H1 (cell line): Measurements from ENCODE around the gene DBNDD1. TPM values are rescaled to one million over a fixed set of nuclear protein-coding genes. Genes with fewer than 3 reads are reported as not detected.

Experiments used
- CTCF ChIA-PET: fragments of 300-600 bp; sonication (Branson Sonifier 250); formaldehyde crosslinking; loops from one replicate; lab custom pipeline; 2021; ENCODE audit not compliant: partially characterized antibody; lab: Charles Lee
- POLR2A ChIA-PET: fragments of 300-600 bp; sonication (Branson Sonifier 250); formaldehyde crosslinking; loops from one replicate; lab custom pipeline; 2021; ENCODE audit warnings: inconsistent platforms; ENCODE audit not compliant: partially characterized antibody; lab: Charles Lee
- DNase-seq, 2 experiments: peaks; one replicate each; pipeline versions ENCODE4 v3.0.0 to v3.0.0-alpha.2; 2010 to 2022; ENCODE audit warnings: low spot score in 2 of 2, low read depth in 1 of 2, mixed read lengths in 1 of 2
- FAIRE-seq: peaks from 2 replicates; lab custom pipeline; 2011; peaks lifted over from hg19 to GRCh38; lab: Jason Lieb, UNC
- H2AFZ ChIP-seq: 2 replicates; pipeline ENCODE4 v1.8.1; 2012; ENCODE audit warnings: low read length, inconsistent platforms
- H2AK5ac ChIP-seq: 2 replicates; pipeline ENCODE4 v1.6.1; 2013; ENCODE audit warnings: low read depth, low read length
- H2BK120ac ChIP-seq: replicated peaks from 2 replicates; pipeline ENCODE3; 2013; ENCODE audit warnings: low read depth, low read length, inconsistent platforms
- H2BK12ac ChIP-seq: 2 replicates; pipeline ENCODE4 v1.6.1; 2013; ENCODE audit warnings: low read depth, low read length
- H2BK15ac ChIP-seq: 2 replicates; pipeline ENCODE4 v1.6.1; 2013; ENCODE audit warnings: low read length
- H2BK20ac ChIP-seq: 2 replicates; pipeline ENCODE4 v1.6.1; 2013; ENCODE audit warnings: low read length
- H2BK5ac ChIP-seq: 2 replicates; pipeline ENCODE4 v1.6.1; 2013; ENCODE audit warnings: low read depth, low read length
- H3K14ac ChIP-seq: 2 replicates; pipeline ENCODE4 v1.6.1; 2013; ENCODE audit warnings: inconsistent platforms; ENCODE audit not compliant: insufficient read length
- H3K18ac ChIP-seq: 2 replicates; pipeline ENCODE4 v1.6.1; 2013; ENCODE audit warnings: low read length; ENCODE audit errors: extremely low read depth
- H3K23ac ChIP-seq: 2 replicates; pipeline ENCODE4 v1.6.1; 2013; ENCODE audit warnings: inconsistent platforms; ENCODE audit not compliant: insufficient read length
- H3K23me2 ChIP-seq: 2 replicates; pipeline ENCODE4 v1.6.1; 2013; ENCODE audit warnings: low read depth, low read length
- H3K27ac ChIP-seq: 2 replicates; pipeline ENCODE4 v1.6.1; 2011; ENCODE audit warnings: low read depth, low read length, inconsistent platforms
- H3K27me3 ChIP-seq, 4 experiments: replicated peaks in 1 of 4; 1 replicate in 1 of 4; 2 replicates in 3 of 4; pipeline versions ENCODE4 v1.6.1 to v1.8.1; 2011 to 2013; ENCODE audit warnings: low read length in 3 of 4, mild to moderate bottlenecking in 3 of 4, inconsistent platforms in 2 of 4, mixed read lengths in 2 of 4, moderate library complexity in 1 of 4; ENCODE audit not compliant: control insufficient read depth in 3 of 4, insufficient read depth in 3 of 4; ENCODE audit errors: extremely low read depth in 1 of 4
- H3K36me3 ChIP-seq, 4 experiments: 2 replicates each; pipeline versions ENCODE4 v1.6.1 to v1.8.1; 2011 to 2013; ENCODE audit warnings: mild to moderate bottlenecking in 4 of 4, low read length in 3 of 4, moderate library complexity in 2 of 4, control low read depth in 1 of 4, inconsistent platforms in 1 of 4; ENCODE audit not compliant: insufficient read depth in 4 of 4, control insufficient read depth in 2 of 4
- H3K4ac ChIP-seq: replicated peaks from 2 replicates; pipeline ENCODE3; 2013; ENCODE audit warnings: low read length, low read depth, mixed read lengths, inconsistent platforms; ENCODE audit not compliant: insufficient read length
- H3K4me1 ChIP-seq, 4 experiments: replicated peaks in 1 of 4; 1 replicate in 1 of 4; 2 replicates in 3 of 4; pipeline versions ENCODE4 v1.6.1 to v1.8.1; 2011 to 2013; ENCODE audit warnings: low read length in 3 of 4, inconsistent platforms in 2 of 4, mixed read lengths in 1 of 4; ENCODE audit not compliant: insufficient read depth in 4 of 4, control insufficient read depth in 3 of 4
- H3K4me2 ChIP-seq, 2 experiments: 2 replicates each; pipeline versions ENCODE4 v1.6.1 to v1.8.1; 2011 to 2013; ENCODE audit warnings: low read depth in 2 of 2, low read length in 2 of 2, control low read depth in 1 of 2, inconsistent platforms in 1 of 2, mild to moderate bottlenecking in 1 of 2; ENCODE audit not compliant: insufficient read depth in 1 of 2
- H3K4me3 ChIP-seq, 4 experiments: fragments of 200-600, 300-600 bp in 1 of 4; sonication (generic), shearing (Covaris generic), sonication (Bioruptor Twin) in 1 of 4; 2 replicates each; pipeline versions ENCODE4 v1.5.1 to v1.8.1; 2011 to 2016; ENCODE audit warnings: low read length in 4 of 4, low read depth in 3 of 4, control low read depth in 2 of 4, inconsistent platforms in 2 of 4, mild to moderate bottlenecking in 2 of 4, mixed read lengths in 1 of 4, moderate library complexity in 1 of 4; ENCODE audit not compliant: insufficient read depth in 2 of 4; ENCODE audit errors: extremely low read depth in 1 of 4
- H3K56ac ChIP-seq: replicated peaks from 2 replicates; pipeline ENCODE3; 2013; ENCODE audit warnings: low read depth, mild to moderate bottlenecking, mixed read lengths, low read length, inconsistent platforms; ENCODE audit not compliant: insufficient read length
- H3K79me1 ChIP-seq: 2 replicates; pipeline ENCODE4 v1.6.1; 2013; ENCODE audit warnings: low read depth, low read length, control low read depth
- H3K79me2 ChIP-seq, 2 experiments: 2 replicates each; pipeline versions ENCODE4 v1.6.1 to v1.8.1; 2012 to 2013; ENCODE audit warnings: low read length in 2 of 2, mild to moderate bottlenecking in 2 of 2, inconsistent platforms in 1 of 2; ENCODE audit not compliant: insufficient read depth in 2 of 2, control insufficient read depth in 1 of 2
- H3K9ac ChIP-seq, 4 experiments: replicated peaks in 1 of 4; 1 replicate in 1 of 4; 2 replicates in 3 of 4; pipeline versions ENCODE4 v1.6.1 to v1.8.1; 2011 to 2013; ENCODE audit warnings: low read depth in 3 of 4, low read length in 3 of 4, control low read depth in 2 of 4, mild to moderate bottlenecking in 2 of 4, moderate library complexity in 2 of 4, inconsistent platforms in 1 of 4; ENCODE audit errors: extremely low read depth in 1 of 4
- H3K9me3 ChIP-seq, 2 experiments: 2 replicates each; pipeline versions ENCODE4 v1.6.1 to v1.8.1; 2012 to 2013; ENCODE audit warnings: mild to moderate bottlenecking in 2 of 2, moderate library complexity in 2 of 2, control low read depth in 1 of 2, inconsistent platforms in 1 of 2, low read depth in 1 of 2, low read length in 1 of 2, mixed read lengths in 1 of 2; ENCODE audit not compliant: insufficient read depth in 2 of 2
- H4K20me1 ChIP-seq, 2 experiments: replicated peaks in 1 of 2; 2 replicates each; pipeline versions ENCODE3 to v1.8.1; 2011 to 2013; ENCODE audit warnings: inconsistent platforms in 2 of 2, low read length in 2 of 2, mild to moderate bottlenecking in 1 of 2; ENCODE audit not compliant: insufficient read depth in 2 of 2, control insufficient read depth in 1 of 2
- H4K5ac ChIP-seq: 2 replicates; pipeline ENCODE4 v1.6.1; 2013; ENCODE audit warnings: low read length, low read depth, mixed read lengths, inconsistent platforms; ENCODE audit not compliant: insufficient read length
- H4K8ac ChIP-seq: 2 replicates; pipeline ENCODE4 v1.8.0; 2013; ENCODE audit warnings: mild to moderate bottlenecking, moderate library complexity, low read length, inconsistent platforms; ENCODE audit not compliant: insufficient read depth; ENCODE audit errors: extremely low read depth
- H4K91ac ChIP-seq: replicated peaks from 2 replicates; pipeline ENCODE3; 2013; ENCODE audit warnings: low read length, mixed read lengths, inconsistent platforms; ENCODE audit not compliant: insufficient read length
- ASH2L ChIP-seq: fragments of 200-600, 300-600 bp; sonication (generic); IDR thresholded peaks from one replicate; pipeline ENCODE4 v1.7.1; 2017; ENCODE audit warnings: low read length
- BCL11A ChIP-seq, 2 experiments: IDR thresholded peaks; one replicate each; pipeline ENCODE4 v1.6.1; 2011; ENCODE audit warnings: low read depth in 2 of 2, low read length in 2 of 2, mild to moderate bottlenecking in 2 of 2
- CBX8 ChIP-seq: fragments of 300-800, 300-1000 bp; sonication (generic); IDR thresholded peaks from 2 replicates; pipeline ENCODE4 v1.7.1; 2016; ENCODE audit warnings: low read depth, low read length, borderline replicate concordance
- CTBP2 ChIP-seq: IDR thresholded peaks from 2 replicates; pipeline ENCODE4 v1.7.0; 2011; ENCODE audit warnings: borderline replicate concordance, mild to moderate bottlenecking, moderate library complexity, mixed read lengths, low read length; ENCODE audit not compliant: insufficient read depth, insufficient read length
- HDAC2 ChIP-seq, 2 experiments: fragments of 300-600 bp in 1 of 2; sonication (generic) in 1 of 2; IDR thresholded peaks; 2 replicates each; pipeline ENCODE4 v1.6.1; 2011 to 2012; ENCODE audit warnings: low read depth in 2 of 2, low read length in 2 of 2, mild to moderate bottlenecking in 2 of 2, moderate library complexity in 2 of 2, borderline replicate concordance in 1 of 2, inconsistent platforms in 1 of 2
- KDM1A ChIP-seq: fragments of 200-600, 300-600 bp; sonication (generic); IDR thresholded peaks from 2 replicates; pipeline ENCODE4 v1.7.1; 2016; ENCODE audit warnings: mild to moderate bottlenecking, low read length, borderline replicate concordance
- RAD21 ChIP-seq, 2 experiments: IDR thresholded peaks in 1 of 2; conservative IDR thresholded peaks in 1 of 2; 2 replicates each; pipeline ENCODE4 v1.6.1; 2011; ENCODE audit warnings: low read depth in 2 of 2, low read length in 2 of 2, improper control_type of control experiment in 1 of 2, inconsistent platforms in 1 of 2, mild to moderate bottlenecking in 1 of 2, moderate library complexity in 1 of 2
- SAP30 ChIP-seq: fragments of 300-600 bp; sonication (generic); IDR thresholded peaks from 2 replicates; pipeline ENCODE4 v1.7.1; 2012; ENCODE audit warnings: low read length, moderate library complexity, mild to moderate bottlenecking, inconsistent platforms; ENCODE audit not compliant: insufficient read depth, insufficient replicate concordance
- SUZ12 ChIP-seq: fragments of 200-600 bp; sonication (generic); IDR thresholded peaks from 2 replicates; pipeline ENCODE4 v1.6.1; 2012; ENCODE audit warnings: mild to moderate bottlenecking, inconsistent platforms, low read length, moderate library complexity, mixed read lengths
- TAF1 ChIP-seq: IDR thresholded peaks from 2 replicates; pipeline ENCODE4 v1.6.1; 2011; ENCODE audit warnings: mild to moderate bottlenecking, low read depth, low read length
- WGBS, 2 experiments: shearing (Covaris generic) in 1 of 2; methylation state at CpG; one replicate each; pipeline versions ENCODE4 v1.1.6 to v1.1.7; 2013 to 2015; ENCODE audit warnings: low lambda C conversion rate in 2 of 2, mixed read lengths in 2 of 2, inconsistent platforms in 1 of 2, low coverage in 1 of 2, missing lambda C conversion rate in 1 of 2; ENCODE audit not compliant: insufficient replicate concordance in 2 of 2, insufficient coverage in 1 of 2, insufficient read length in 1 of 2; ENCODE audit errors: extremely low coverage in 1 of 2, missing lambda C conversion rate in 1 of 2; 5-methylcytosine and 5-hydroxymethylcytosine counted together
- polyA plus RNA-seq, 7 experiments: library from polyadenylated mRNA; depleted of rRNA in 3 of 7; stranded (reverse) in 5 of 7; unstranded in 2 of 7; fragments of >200 nt in 5 of 7; fragments of 200-250 nt in 2 of 7; gene quantifications; 1 replicate in 5 of 7; 2 replicates in 1 of 7; 4 replicates in 1 of 7; pipeline versions ENCODE4 v1.2.1 to v1.2.3, GENCODE V29; 2011 to 2013; ENCODE audit warnings: missing spikeins in 2 of 7, mixed read lengths in 2 of 7
- total RNA-seq: library from RNA; stranded (reverse); fragmentation: NEBNext Ultra II Directional; extraction: Animal tissue kit (Norgen Biotek cat#: 25700); gene quantifications from 2 replicates; pipeline ENCODE4 v1.2.1, GENCODE V29; 2021
- TF ChIP-seq, protein P1 (sequence below): IDR thresholded peaks from 2 replicates; pipeline ENCODE4 v1.6.1; 2012; ENCODE audit warnings: inconsistent platforms
- TF ChIP-seq, protein P2 (sequence below): IDR thresholded peaks from 2 replicates; pipeline ENCODE4 v1.6.1; 2011; ENCODE audit warnings: low read depth, mild to moderate bottlenecking, low read length; ENCODE audit not compliant: insufficient read depth

Gene DBNDD1
- total and polyA plus RNA-seq, 2 of the 8 experiments (the other 6 are each of a cell fraction or from before 2014, with no cell fraction given) = 69.9 to 92.6 TPM

GRCh38 chr16:90002759-90003158, 16.5 kb downstream of the DBNDD1 start:
- no peak overlapping the region for H3K23ac ChIP-seq
- CTCF ChIA-PET = no interaction called here
- WGBS, 2 experiments = 83% methylated on average over 7 of the region's 7 CpGs; no CpG with 5 or more reads in 1 of the 2 experiments
- no peak overlapping the region for H2BK5ac ChIP-seq
- H3K9me3 ChIP-seq = no peaks in the 10 kb centered on the region
- peaks cover 0 to 12% of the 10 kb centered on the region in 2 experiments for H4K20me1 ChIP-seq
- H2AFZ ChIP-seq = no peak overlapping the region
- H2BK15ac ChIP-seq = no peak overlapping the region
- no peak overlapping the region for H4K8ac ChIP-seq
- H3K79me1 ChIP-seq = no peaks in the 10 kb centered on the region
- H3K56ac ChIP-seq = no peak overlapping the region
- H3K4me3 ChIP-seq = no peak overlapping the region
- H2BK120ac ChIP-seq = no peak overlapping the region
- H2AK5ac ChIP-seq = no peak overlapping the region
- no peak overlapping the region for H3K18ac ChIP-seq
- no peaks in the 10 kb centered on the region; a peak in 1 of 4 replicates for H3K79me2 ChIP-seq
- no peak overlapping the region; a peak in 1 of 7 replicates for H3K9ac ChIP-seq
- POLR2A ChIA-PET = interaction anchor here (1.2 to 7.6 kb wide), 2 partner anchors 15 to 43 kb away, joined by 3 to 81 read pairs; partner anchors contain the start of gene DBNDD1
- H3K4ac ChIP-seq = no peak overlapping the region
- H4K5ac ChIP-seq = no peak overlapping the region
- no peak for DNase-seq
- H3K4me1 ChIP-seq = no peaks in the 10 kb centered on the region
- FAIRE-seq = no peak
- H4K91ac ChIP-seq = no peak overlapping the region
- H2BK12ac ChIP-seq = no peak overlapping the region
- H3K36me3 ChIP-seq = peaks cover 0 to 15% (median 5%) of the 10 kb centered on the region in 4 experiments; a peak in 4 of 8 replicates
- no peaks in the 10 kb centered on the region for H3K23me2 ChIP-seq
- H3K27ac ChIP-seq = no peak overlapping the region
- no peaks in the 10 kb centered on the region for H3K27me3 ChIP-seq
- no peak overlapping the region for H2BK20ac ChIP-seq
- H3K4me2 ChIP-seq = no peak overlapping the region
- no peak overlapping the region for H3K14ac ChIP-seq
- no peak for TF ChIP-seq SUZ12
- TF ChIP-seq, protein P1, sequence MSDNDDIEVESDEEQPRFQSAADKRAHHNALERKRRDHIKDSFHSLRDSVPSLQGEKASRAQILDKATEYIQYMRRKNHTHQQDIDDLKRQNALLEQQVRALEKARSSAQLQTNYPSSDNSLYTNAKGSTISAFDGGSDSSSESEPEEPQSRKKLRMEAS = no peak
- no peak for TF ChIP-seq RAD21 (IDR thresholded peaks at IDR 0.05 in 1 of 2, conservative IDR thresholded peaks at IDR 0.05 in 1 of 2; ENCODE audit: low read depth in 2 of 2, low read length in 2 of 2)
- TF ChIP-seq, protein P2, sequence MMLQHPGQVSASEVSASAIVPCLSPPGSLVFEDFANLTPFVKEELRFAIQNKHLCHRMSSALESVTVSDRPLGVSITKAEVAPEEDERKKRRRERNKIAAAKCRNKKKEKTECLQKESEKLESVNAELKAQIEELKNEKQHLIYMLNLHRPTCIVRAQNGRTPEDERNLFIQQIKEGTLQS = no peak
- TF ChIP-seq CBX8 = no peak
- no peak for TF ChIP-seq SAP30
- no peak for TF ChIP-seq BCL11A (IDR thresholded peaks at IDR 0.05; ENCODE audit: low read depth in 2 of 2, low read length in 2 of 2)
- no peak for TF ChIP-seq TAF1
- no peak for TF ChIP-seq ASH2L
- TF ChIP-seq CTBP2 = no peak
- no peak for TF ChIP-seq HDAC2 (IDR thresholded peaks at IDR 0.05; ENCODE audit: borderline replicate concordance in 1 of 2, low read depth in 2 of 2, low read length in 2 of 2)
- no peak for TF ChIP-seq KDM1A
